GM12878 (cell line): ENCODE results near the gene MIEN1. TPM values are rescaled to one million over a fixed set of nuclear protein-coding genes. Genes with fewer than 3 reads are reported as not detected.

Source experiments
- ATF7 ChIP-seq: fragments of 450-650 bp; IDR thresholded peaks from 2 replicates; pipeline ENCODE4 v1.6.1; 2016; ENCODE audit warnings: low read depth, mild to moderate bottlenecking
- CBFB ChIP-seq: IDR thresholded peaks from 2 replicates; pipeline ENCODE4 v1.6.1; 2016; ENCODE audit warnings: antibody characterized with exemption, low read depth
- CREM ChIP-seq: IDR thresholded peaks from 2 replicates; pipeline ENCODE4 v1.6.1; 2014; ENCODE audit warnings: antibody characterized with exemption, low read depth
- EED ChIP-seq: sonication (generic); IDR thresholded peaks from 2 replicates; pipeline ENCODE4 v1.6.1; 2016; ENCODE audit warnings: antibody characterized with exemption, low read depth
- EZH2 ChIP-seq: IDR thresholded peaks from 2 replicates; pipeline ENCODE4 v1.6.1; 2012; ENCODE audit warnings: low read depth, mild to moderate bottlenecking, control low read depth, inconsistent platforms, low read length, borderline replicate concordance; ENCODE audit not compliant: control insufficient read depth
- GATAD2B ChIP-seq: fragments of 450-650 bp; conservative IDR thresholded peaks from 2 replicates; pipeline ENCODE4 v1.6.1; 2017; ENCODE audit warnings: low read depth, mild to moderate bottlenecking, moderate library complexity
- KAT2A ChIP-seq: conservative IDR thresholded peaks from 2 replicates; pipeline ENCODE4 v1.6.1; 2011; ENCODE audit warnings: low read depth, low read length; ENCODE audit not compliant: control insufficient read depth
- MYC ChIP-seq: IDR thresholded peaks from 2 replicates; pipeline ENCODE4 v1.6.1; 2011; ENCODE audit warnings: mild to moderate bottlenecking, low read length, moderate library complexity, inconsistent platforms; ENCODE audit not compliant: insufficient read depth, insufficient replicate concordance, insufficient read length, severe bottlenecking
- POLR2A ChIP-seq: IDR thresholded peaks from 2 replicates; pipeline ENCODE4 v1.6.1; 2011; ENCODE audit warnings: low read depth, mild to moderate bottlenecking, low read length
- RB1 ChIP-seq: fragments of 450-650 bp; formaldehyde crosslinking; IDR thresholded peaks from 2 replicates; pipeline ENCODE4 v1.6.1; 2017; ENCODE audit warnings: mild to moderate bottlenecking, borderline replicate concordance
- REST ChIP-seq: IDR thresholded peaks from 2 replicates; pipeline ENCODE4 v1.6.1; 2012; ENCODE audit warnings: mild to moderate bottlenecking, low read depth, low read length
- SIX5 ChIP-seq: IDR thresholded peaks from 2 replicates; pipeline ENCODE4 v1.6.1; 2011; ENCODE audit warnings: mild to moderate bottlenecking, low read depth, low read length, moderate library complexity; ENCODE audit not compliant: severe bottlenecking
- SMC3 ChIP-seq: IDR thresholded peaks from 2 replicates; pipeline ENCODE4 v1.6.1; 2011; ENCODE audit warnings: low read length, improper control_type of control experiment, borderline replicate concordance
- SPI1 ChIP-seq: IDR thresholded peaks from 2 replicates; pipeline ENCODE4 v1.6.1; 2011; ENCODE audit warnings: low read depth, mild to moderate bottlenecking, low read length, moderate library complexity, borderline replicate concordance; ENCODE audit not compliant: insufficient read depth
- polyA plus RNA-seq, 11 experiments: library from polyadenylated mRNA; depleted of rRNA in 4 of 11; unstranded in 6 of 11; stranded (reverse) in 5 of 11; fragments of >200 nt; fragmentation: Nextera tagmentation in 4 of 11; fragmentation: Illumina TruSeq in 1 of 11; extraction: Ambion mirVana in 4 of 11; extraction: Trizol in 1 of 11; gene quantifications; 1 replicate in 1 of 11; 2 replicates in 10 of 11; pipeline versions ENCODE4 v1.2.1 to v1.2.3, GENCODE V29; 2011 to 2016; ENCODE audit warnings: inconsistent platforms in 2 of 11, missing spikeins in 2 of 11, low read depth in 1 of 11
- total RNA-seq, 4 experiments: library from RNA; depleted of rRNA in 3 of 4; stranded (reverse); fragments of >200 nt in 3 of 4; fragmentation: Illumina TruSeq in 1 of 4; extraction: Trizol in 1 of 4; gene quantifications; 2 replicates each; pipeline versions ENCODE4 v1.2.1 to v1.2.3, GENCODE V29; 2013 to 2021
- TF ChIP-seq, protein P1 (sequence below): fragments of 450-650 bp; formaldehyde crosslinking; IDR thresholded peaks from 2 replicates; pipeline ENCODE4 v1.4.0; 2022; ENCODE audit warnings: mild to moderate bottlenecking, moderate library complexity
- TF ChIP-seq, protein P2 (sequence below): fragments of 450-650 bp; conservative IDR thresholded peaks from 2 replicates; pipeline ENCODE4 v1.6.1; 2017; ENCODE audit warnings: mild to moderate bottlenecking, moderate library complexity
- TF ChIP-seq, protein P3 (sequence below): fragments of 450-650 bp; IDR thresholded peaks from 2 replicates; pipeline ENCODE4 v1.6.1; 2017; ENCODE audit warnings: antibody characterized with exemption, mild to moderate bottlenecking, moderate library complexity

MIEN1 gene
- total and polyA plus RNA-seq, 10 of the 15 experiments (the other 5 are each of a cell fraction or from before 2014, with no cell fraction given), result 24.9 to 89.1 (median 47.7) TPM

- TF ChIP-seq CBFB (peak; percentile 95), SMC3 (no peak), RB1 (no peak), EZH2 (no peak), SIX5 (no peak), GATAD2B (peak; percentile 86), POLR2A (peak; percentile 70), MYC (no peak), SPI1 (0 out of 2 replicates have a peak, but pooled peaks have one; percentile 9), EED (peak; percentile 95), ATF7 (peak; percentile 75; the same call in 1 of the 2 replicates), CREM (peak; percentile 77; the same call in 1 of the 2 replicates), KAT2A (no peak), REST (0 out of 2 replicates have a peak, but pooled peaks have one; percentile 8)
- TF ChIP-seq, protein P1, sequence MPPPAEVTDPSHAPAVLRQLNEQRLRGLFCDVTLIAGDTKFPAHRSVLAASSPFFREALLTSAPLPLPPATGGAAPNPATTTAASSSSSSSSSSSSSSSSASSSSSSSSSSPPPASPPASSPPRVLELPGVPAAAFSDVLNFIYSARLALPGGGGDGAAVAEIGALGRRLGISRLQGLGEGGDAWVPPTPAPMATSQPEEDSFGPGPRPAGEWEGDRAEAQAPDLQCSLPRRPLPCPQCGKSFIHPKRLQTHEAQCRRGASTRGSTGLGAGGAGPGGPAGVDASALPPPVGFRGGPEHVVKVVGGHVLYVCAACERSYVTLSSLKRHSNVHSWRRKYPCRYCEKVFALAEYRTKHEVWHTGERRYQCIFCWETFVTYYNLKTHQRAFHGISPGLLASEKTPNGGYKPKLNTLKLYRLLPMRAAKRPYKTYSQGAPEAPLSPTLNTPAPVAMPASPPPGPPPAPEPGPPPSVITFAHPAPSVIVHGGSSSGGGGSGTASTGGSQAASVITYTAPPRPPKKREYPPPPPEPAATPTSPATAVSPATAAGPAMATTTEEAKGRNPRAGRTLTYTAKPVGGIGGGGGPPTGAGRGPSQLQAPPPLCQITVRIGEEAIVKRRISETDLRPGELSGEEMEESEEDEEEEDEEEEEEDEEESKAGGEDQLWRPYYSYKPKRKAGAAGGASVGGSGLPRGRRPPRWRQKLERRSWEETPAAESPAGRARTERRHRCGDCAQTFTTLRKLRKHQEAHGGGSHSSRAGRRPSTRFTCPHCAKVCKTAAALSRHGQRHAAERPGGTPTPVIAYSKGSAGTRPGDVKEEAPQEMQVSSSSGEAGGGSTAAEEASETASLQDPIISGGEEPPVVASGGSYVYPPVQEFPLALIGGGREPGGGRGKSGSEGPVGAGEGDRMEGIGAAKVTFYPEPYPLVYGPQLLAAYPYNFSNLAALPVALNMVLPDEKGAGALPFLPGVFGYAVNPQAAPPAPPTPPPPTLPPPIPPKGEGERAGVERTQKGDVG, result peak; percentile 35; the same call in 1 of the 2 replicates
- TF ChIP-seq, protein P2, sequence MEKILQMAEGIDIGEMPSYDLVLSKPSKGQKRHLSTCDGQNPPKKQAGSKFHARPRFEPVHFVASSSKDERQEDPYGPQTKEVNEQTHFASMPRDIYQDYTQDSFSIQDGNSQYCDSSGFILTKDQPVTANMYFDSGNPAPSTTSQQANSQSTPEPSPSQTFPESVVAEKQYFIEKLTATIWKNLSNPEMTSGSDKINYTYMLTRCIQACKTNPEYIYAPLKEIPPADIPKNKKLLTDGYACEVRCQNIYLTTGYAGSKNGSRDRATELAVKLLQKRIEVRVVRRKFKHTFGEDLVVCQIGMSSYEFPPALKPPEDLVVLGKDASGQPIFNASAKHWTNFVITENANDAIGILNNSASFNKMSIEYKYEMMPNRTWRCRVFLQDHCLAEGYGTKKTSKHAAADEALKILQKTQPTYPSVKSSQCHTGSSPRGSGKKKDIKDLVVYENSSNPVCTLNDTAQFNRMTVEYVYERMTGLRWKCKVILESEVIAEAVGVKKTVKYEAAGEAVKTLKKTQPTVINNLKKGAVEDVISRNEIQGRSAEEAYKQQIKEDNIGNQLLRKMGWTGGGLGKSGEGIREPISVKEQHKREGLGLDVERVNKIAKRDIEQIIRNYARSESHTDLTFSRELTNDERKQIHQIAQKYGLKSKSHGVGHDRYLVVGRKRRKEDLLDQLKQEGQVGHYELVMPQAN, result peak; percentile 19; the same call in 1 of the 2 replicates
- TF ChIP-seq, protein P3, sequence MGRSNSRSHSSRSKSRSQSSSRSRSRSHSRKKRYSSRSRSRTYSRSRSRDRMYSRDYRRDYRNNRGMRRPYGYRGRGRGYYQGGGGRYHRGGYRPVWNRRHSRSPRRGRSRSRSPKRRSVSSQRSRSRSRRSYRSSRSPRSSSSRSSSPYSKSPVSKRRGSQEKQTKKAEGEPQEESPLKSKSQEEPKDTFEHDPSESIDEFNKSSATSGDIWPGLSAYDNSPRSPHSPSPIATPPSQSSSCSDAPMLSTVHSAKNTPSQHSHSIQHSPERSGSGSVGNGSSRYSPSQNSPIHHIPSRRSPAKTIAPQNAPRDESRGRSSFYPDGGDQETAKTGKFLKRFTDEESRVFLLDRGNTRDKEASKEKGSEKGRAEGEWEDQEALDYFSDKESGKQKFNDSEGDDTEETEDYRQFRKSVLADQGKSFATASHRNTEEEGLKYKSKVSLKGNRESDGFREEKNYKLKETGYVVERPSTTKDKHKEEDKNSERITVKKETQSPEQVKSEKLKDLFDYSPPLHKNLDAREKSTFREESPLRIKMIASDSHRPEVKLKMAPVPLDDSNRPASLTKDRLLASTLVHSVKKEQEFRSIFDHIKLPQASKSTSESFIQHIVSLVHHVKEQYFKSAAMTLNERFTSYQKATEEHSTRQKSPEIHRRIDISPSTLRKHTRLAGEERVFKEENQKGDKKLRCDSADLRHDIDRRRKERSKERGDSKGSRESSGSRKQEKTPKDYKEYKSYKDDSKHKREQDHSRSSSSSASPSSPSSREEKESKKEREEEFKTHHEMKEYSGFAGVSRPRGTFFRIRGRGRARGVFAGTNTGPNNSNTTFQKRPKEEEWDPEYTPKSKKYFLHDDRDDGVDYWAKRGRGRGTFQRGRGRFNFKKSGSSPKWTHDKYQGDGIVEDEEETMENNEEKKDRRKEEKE, result no peak
Measured at GRCh38 chr17:39755554-39756379, 25.4 kb upstream of the MIEN1 start (continued).
